ENCODE results near the gene KRTAP26-1. TPM values are rescaled to one million over a fixed set of nuclear protein-coding genes. Genes with fewer than 3 reads are reported as not detected.

The KRTAP26-1 gene
- polyA plus RNA-seq, 1 of the 3 experiments (the other 2 are of a cell fraction), result not detected

- ChIA-PET POLR2A (no interaction called here), CTCF (no interaction called here)
- H3K9ac ChIP-seq, result no peak overlapping the region
Measured at GRCh38 chr21:30271611-30272010, 48.5 kb downstream of the KRTAP26-1 start.

More at GRCh38 chr21:30271611-30272010, 48.5 kb downstream of the KRTAP26-1 start:
- H2AFZ ChIP-seq (ENCODE audit: low read depth), result no peak overlapping the region
- no peaks in the 10 kb centered on the region for H3K27me3 ChIP-seq (ENCODE audit: insufficient read depth)
- H3K9me2 ChIP-seq, result no peaks in the 10 kb centered on the region
- H3F3A ChIP-seq (replicated peaks; ENCODE audit: insufficient read depth), result no peaks in the 10 kb centered on the region
- H3K36me3 ChIP-seq (replicated peaks in 1 of 2; ENCODE audit: control insufficient read depth in 1 of 2, insufficient read depth in 2 of 2, low read length in 1 of 2), result no peaks in the 10 kb centered on the region
- TF ChIP-seq TEAD4 (IDR thresholded peaks at IDR 0.05; ENCODE audit: borderline replicate concordance, insufficient read depth) (no peak), CHD2 (IDR thresholded peaks at IDR 0.05; ENCODE audit: low read length, partially characterized antibody) (no peak), RAD21 (IDR thresholded peaks at IDR 0.05; ENCODE audit: low read length) (no peak), REST (IDR thresholded peaks at IDR 0.05; ENCODE audit: low read depth, low read length) (no peak), SIN3A (IDR thresholded peaks at IDR 0.05; ENCODE audit: borderline replicate concordance, low read depth, low read length) (no peak), ZBTB33 (IDR thresholded peaks at IDR 0.05; ENCODE audit: borderline replicate concordance, low read depth) (no peak), FOXM1 (IDR thresholded peaks at IDR 0.05; ENCODE audit: low read depth) (no peak), TCF12 (IDR thresholded peaks at IDR 0.05) (no peak), IRF3 (IDR thresholded peaks at IDR 0.05; ENCODE audit: low read depth, low read length) (no peak)
- DNase-seq, result no peak
- H3K4me1 ChIP-seq (ENCODE audit: control insufficient read depth in 1 of 2, insufficient read depth in 2 of 2, low read depth in 1 of 2, low read length in 1 of 2), result no peaks in the 10 kb centered on the region
- 4% methylated on average over 1 of the region's 1 CpG for WGBS (ENCODE audit: low lambda C conversion rate)
- no peak overlapping the region for H3K27ac ChIP-seq (ENCODE audit: low read depth in 2 of 2, low read length in 1 of 2)
- no peaks in the 10 kb centered on the region for H3K79me2 ChIP-seq (ENCODE audit: insufficient read depth)
- no peaks in the 10 kb centered on the region for H4K20me1 ChIP-seq (ENCODE audit: insufficient read depth)
- no peak overlapping the region for H3K4me2 ChIP-seq
- H3K4me3 ChIP-seq (ENCODE audit: low read depth in 2 of 2, low read length in 1 of 2), result no peak overlapping the region
- no peaks in the 10 kb centered on the region for H3K9me3 ChIP-seq

Data from SK-N-SH (cell line).